Body of pancreas (tissue), 4 donors: Measurements from ENCODE around the gene CYP2W1. TPM values are rescaled to one million over a fixed set of nuclear protein-coding genes. Genes with fewer than 3 reads are reported as not detected.

Experiments used
- ATAC-seq: fragments of 150-250 bp; one replicate; pipeline ENCODE4 v1.9.1; 2016
- DNase-seq, 4 donors: peaks; one replicate each; pipeline ENCODE4 v3.0.0-alpha.2; 2019
- H3K27ac ChIP-seq, 4 donors: fragments of 200-600 bp; sonication (generic); 1 replicate in 3 of 4; 2 replicates in 1 of 4; pipeline versions ENCODE4 v1.5.1 to v1.6.1; 2016 to 2019; ENCODE audit warnings: mild to moderate bottlenecking in 1 of 4, mixed read lengths in 1 of 4, moderate library complexity in 1 of 4
- H3K27me3 ChIP-seq, 2 donors: fragments of 200-600 bp; sonication (generic); one replicate each; pipeline ENCODE4 v1.6.0; 2016; ENCODE audit warnings: mild to moderate bottlenecking in 1 of 2
- H3K36me3 ChIP-seq, 2 donors: fragments of 200-600 bp; sonication (generic); replicated peaks in 1 of 2; 2 replicates each; pipeline ENCODE4 v1.5.1; 2016; ENCODE audit warnings: low read depth in 2 of 2; ENCODE audit not compliant: insufficient read depth in 1 of 2
- H3K4me1 ChIP-seq: fragments of 200-600 bp; sonication (generic); one replicate; pipeline ENCODE4 v1.6.0; 2016
- H3K4me3 ChIP-seq, 2 donors: fragments of 200-600 bp; sonication (generic); 1 replicate in 1 of 2; 2 replicates in 1 of 2; pipeline ENCODE4 v1.5.1; 2016 to 2019
- H3K9me3 ChIP-seq, 3 donors: fragments of 200-600 bp; sonication (generic); 1 replicate in 2 of 3; 2 replicates in 1 of 3; pipeline ENCODE4 v1.5.1; 2016
- CTCF ChIP-seq, 7 experiments: fragments of 450-650 bp in 4 of 7; fragments of 200-600 bp in 3 of 7; sonication (generic) in 3 of 7; IDR thresholded peaks; one replicate each; pipeline ENCODE4 v1.5.1; 2016 to 2019; ENCODE audit warnings: antibody characterized with exemption in 7 of 7
- POLR2A ChIP-seq, 3 donors: fragments of 450-650 bp; IDR thresholded peaks; one replicate each; pipeline ENCODE4 v1.6.1; 2016; ENCODE audit warnings: antibody characterized with exemption in 3 of 3, mild to moderate bottlenecking in 2 of 3
- WGBS, 2 donors: methylation state at CpG; one replicate each; pipeline ENCODE4 v1.1.5; 2017; 5-methylcytosine and 5-hydroxymethylcytosine counted together
- intact Hi-C: fragments of 100-400 bp; cut with DNase I; formaldehyde crosslinking; loops from one replicate; pipeline ENCODE4 v1.15.1; 2023
- total RNA-seq, 2 donors: library from RNA; depleted of rRNA; stranded (reverse); fragments of >200 nt; gene quantifications; one replicate each; pipeline ENCODE4 v1.1.0, GENCODE V29; 2016

The CYP2W1 gene
- total RNA-seq, 2 donors from 2014 or later, result not detected

DNA sequence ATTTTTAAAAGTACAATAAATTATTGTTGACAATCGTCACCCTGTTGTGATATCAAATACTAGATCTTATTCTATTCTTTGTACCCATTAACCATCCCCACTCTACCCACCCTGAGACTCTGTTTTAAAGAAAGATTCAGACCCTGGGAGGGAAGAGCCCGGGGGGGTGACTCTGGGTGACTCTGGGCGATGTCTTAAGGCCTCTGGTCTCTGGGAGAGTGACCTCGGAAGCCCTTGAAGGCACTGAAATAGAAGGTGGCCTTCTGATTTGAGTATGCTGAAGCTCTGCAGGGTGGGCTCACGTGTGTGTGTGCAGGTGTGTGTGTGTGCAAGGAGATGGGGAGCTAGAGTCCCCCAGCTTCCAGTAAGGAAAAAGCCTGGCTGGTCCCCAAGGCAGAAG is 38.2 kb upstream of the CYP2W1 start:
- TF ChIP-seq CTCF (IDR thresholded peaks at IDR 0.05) (no peak), POLR2A (IDR thresholded peaks at IDR 0.05) (no peak)
- peak overlapping the region; percentile 71 to 89 (median 84) for H3K27ac ChIP-seq
- DNase-seq (no peak), ATAC-seq (no peak)
- peaks cover 23% of the 10 kb centered on the region for H3K4me1 ChIP-seq
- intact Hi-C loops, result no loop called here
- H3K36me3 ChIP-seq, result no peaks in the 10 kb centered on the region
- H3K27me3 ChIP-seq, result no peaks in the 10 kb centered on the region
- H3K9me3 ChIP-seq, result no peaks in the 10 kb centered on the region
- H3K4me3 ChIP-seq, result no peak overlapping the region
- 51 to 61% methylated on average over 5 of the region's 5 CpGs for WGBS, 2 donors

- peak overlapping the region; percentile 6 to 8 for H3K4me3 ChIP-seq
- WGBS, 2 donors, result 16 to 33% methylated on average over 1 to 13 of the region's 13 CpGs
- no peaks in the 10 kb centered on the region for H3K36me3 ChIP-seq
- intact Hi-C loops, result no loop called here
- H3K4me1 ChIP-seq, result peaks cover 23% of the 10 kb centered on the region
- peak; percentile 8 for ATAC-seq
- TF ChIP-seq CTCF (IDR thresholded peaks at IDR 0.05) (peak in 1 of 7 experiments; percentile 24), POLR2A (IDR thresholded peaks at IDR 0.05) (no peak)
- no peaks in the 10 kb centered on the region for H3K9me3 ChIP-seq
- H3K27ac ChIP-seq, result peak overlapping the region; percentile 71 to 89 (median 84)
- DNase-seq, result no peak
- no peaks in the 10 kb centered on the region for H3K27me3 ChIP-seq
Observed at GRCh38 chr7:945147-945555, 37.8 kb upstream of the CYP2W1 start.

GRCh38 chr7:945556-946255 is 37.3 kb upstream of the CYP2W1 start:
- DNase-seq, result peak; percentile 88 to 98 (median 92)
- intact Hi-C loops, result no loop called here
- TF ChIP-seq CTCF (IDR thresholded peaks at IDR 0.05) (peak in 1 of 7 experiments; percentile 9), POLR2A (IDR thresholded peaks at IDR 0.05) (peak; percentile 91 to 95 (median 93))
- Histone ChIP-seq H3K9me3 (no peaks in the 10 kb centered on the region), H3K36me3 (no peaks in the 10 kb centered on the region), H3K4me1 (peaks cover 23% of the 10 kb centered on the region), H3K4me3 (peak overlapping the region; percentile 6 to 8), H3K27me3 (no peaks in the 10 kb centered on the region), H3K27ac (peak overlapping the region; percentile 71 to 89 (median 84))
- peak; percentile 97 for ATAC-seq
- 37 to 41% methylated on average over 15 to 30 of the region's 30 CpGs for WGBS, 2 donors

GRCh38 chr7:946256-946996 is 36.6 kb upstream of the CYP2W1 start:
- WGBS, 2 donors, result 70 to 72% methylated on average over 17 to 25 of the region's 29 CpGs
- intact Hi-C loops, result no loop called here
- DNase-seq, result peak in 1 of 4 donors; percentile 17
- Histone ChIP-seq H3K4me3 (no peak overlapping the region), H3K27me3 (no peaks in the 10 kb centered on the region), H3K9me3 (no peaks in the 10 kb centered on the region), H3K36me3 (no peaks in the 10 kb centered on the region), H3K27ac (peak overlapping the region in 3 of 4 donors; percentile 71 to 89 (median 83)), H3K4me1 (peaks cover 23% of the 10 kb centered on the region)
- TF ChIP-seq CTCF (IDR thresholded peaks at IDR 0.05) (no peak), POLR2A (IDR thresholded peaks at IDR 0.05) (no peak)
- ATAC-seq, result no peak
